Posterior vena cava (tissue), 2 donors: Measurements from ENCODE around the gene ACBD4. TPM values are rescaled to one million over a fixed set of nuclear protein-coding genes. Genes with fewer than 3 reads are reported as not detected.
A peak's percentile ranks its signal among the peaks of the same experiment; 100 is the strongest.

Experiments used
- DNase-seq: peaks from one replicate; pipeline ENCODE4 v3.0.0-alpha.2; 2020; ENCODE audit warnings: low spot score
- intact Hi-C, 2 donors: fragments of 100-400 bp; cut with DNase I; formaldehyde crosslinking; loops; one replicate each; pipeline versions ENCODE4 v1.14.1 to v1.14.2; 2022 to 2023
- long read RNA-seq, 2 donors: library from polyadenylated mRNA; unstranded; transcript quantifications; one replicate each; pipeline ENCODE4 v2.0.0, GENCODE V29; 2020 to 2021
- total RNA-seq, 2 donors: library from RNA; stranded (reverse); fragmentation: NEBNext Ultra II Directional; extraction: Animal tissue kit (Norgen Biotek cat#: 25700); gene quantifications; one replicate each; pipeline ENCODE4 v1.2.1, GENCODE V29; 2021
- donor health status: DM: yes; HTN: yes; CAD: no.
- donor health status: DM: yes; HTN: yes; CAD: no.

Gene ACBD4, protein sequence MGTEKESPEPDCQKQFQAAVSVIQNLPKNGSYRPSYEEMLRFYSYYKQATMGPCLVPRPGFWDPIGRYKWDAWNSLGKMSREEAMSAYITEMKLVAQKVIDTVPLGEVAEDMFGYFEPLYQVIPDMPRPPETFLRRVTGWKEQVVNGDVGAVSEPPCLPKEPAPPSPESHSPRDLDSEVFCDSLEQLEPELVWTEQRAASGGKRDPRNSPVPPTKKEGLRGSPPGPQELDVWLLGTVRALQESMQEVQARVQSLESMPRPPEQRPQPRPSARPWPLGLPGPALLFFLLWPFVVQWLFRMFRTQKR
- 10 to 100 TPM; 10.8 to 12.9 TPM for total RNA-seq
- long read RNA-seq, donor 1, partial matches to known transcripts: 0 of 3 reads
- long read RNA-seq, donor 1, other reads (novel, unspliced or antisense): 3 of 3 reads
- long read RNA-seq, donor 2, partial matches to known transcripts: 1 of 7 reads
- long read RNA-seq, donor 2, other reads (novel, unspliced or antisense): 4 of 7 reads

DNA sequence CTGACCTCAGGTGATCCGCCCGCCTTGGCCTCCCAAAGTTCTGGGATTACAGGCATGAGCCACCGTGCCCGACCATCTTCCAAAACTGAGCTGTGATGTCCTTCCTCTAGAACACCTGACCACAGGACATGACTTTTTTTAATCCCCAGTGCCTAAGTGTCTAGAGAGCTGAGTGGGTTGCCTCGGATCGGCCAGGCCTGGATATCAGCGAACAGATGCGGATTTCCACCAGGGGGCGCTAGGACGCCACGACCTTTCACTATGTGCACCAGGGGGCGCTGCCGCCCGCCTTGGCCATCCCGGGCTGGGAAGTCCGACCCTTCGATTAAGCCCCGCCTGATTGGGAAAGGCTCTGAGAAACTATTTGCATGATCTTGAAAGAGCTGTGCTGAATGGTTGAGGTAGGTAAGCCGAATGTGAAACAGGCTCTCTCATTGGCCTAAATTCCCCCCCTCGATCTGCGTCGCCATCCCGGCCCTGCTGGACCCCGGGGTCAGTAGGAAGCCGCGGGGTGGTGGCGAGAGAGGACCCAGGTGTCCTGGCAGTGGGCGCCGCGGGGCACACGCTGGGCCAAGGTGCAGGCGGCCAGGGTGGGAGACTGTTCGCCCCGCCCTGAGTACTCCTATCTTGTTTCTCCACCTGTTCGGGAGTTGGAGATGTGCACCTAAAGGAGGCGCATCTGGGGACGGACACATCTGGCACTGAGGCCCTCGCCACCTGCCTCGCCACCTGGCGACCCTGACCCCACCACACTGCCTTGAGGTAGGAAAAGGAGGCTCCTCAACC, at the start of gene ACBD4:
ACBD4 (plus strand) TSS at position 496 of the 786 bp plus-strand sequence. CDS start 458 bp downstream, outside the sequence.
- peak; percentile 99 for DNase-seq
- intact Hi-C loops: loop anchor here (2.0 to 10.0 kb wide), 4 partner anchors 61 to 249 kb away; partner anchors contain the start of gene GFAP (in 1 of the 2)

DNA sequence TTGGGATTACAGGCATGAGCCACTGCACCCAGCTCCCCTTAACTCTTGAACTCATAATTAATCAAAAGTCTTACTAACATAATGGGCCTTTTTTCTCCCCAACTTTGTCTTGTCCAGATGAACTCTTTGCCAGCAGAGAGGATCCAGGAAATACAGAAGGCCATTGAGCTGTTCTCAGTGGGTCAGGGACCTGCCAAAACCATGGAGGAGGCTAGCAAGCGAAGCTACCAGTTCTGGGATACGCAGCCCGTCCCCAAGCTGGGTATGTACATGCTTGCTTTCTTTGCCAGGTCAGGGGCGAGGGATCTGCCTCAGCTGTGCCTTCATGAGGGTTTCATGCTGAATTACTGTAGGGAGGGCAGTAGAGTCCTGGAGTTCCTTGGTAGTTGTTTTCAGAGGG, 49.1 kb upstream of the ACBD4 start:
- intact Hi-C loops: no loop called here
- no peak for DNase-seq

DNA sequence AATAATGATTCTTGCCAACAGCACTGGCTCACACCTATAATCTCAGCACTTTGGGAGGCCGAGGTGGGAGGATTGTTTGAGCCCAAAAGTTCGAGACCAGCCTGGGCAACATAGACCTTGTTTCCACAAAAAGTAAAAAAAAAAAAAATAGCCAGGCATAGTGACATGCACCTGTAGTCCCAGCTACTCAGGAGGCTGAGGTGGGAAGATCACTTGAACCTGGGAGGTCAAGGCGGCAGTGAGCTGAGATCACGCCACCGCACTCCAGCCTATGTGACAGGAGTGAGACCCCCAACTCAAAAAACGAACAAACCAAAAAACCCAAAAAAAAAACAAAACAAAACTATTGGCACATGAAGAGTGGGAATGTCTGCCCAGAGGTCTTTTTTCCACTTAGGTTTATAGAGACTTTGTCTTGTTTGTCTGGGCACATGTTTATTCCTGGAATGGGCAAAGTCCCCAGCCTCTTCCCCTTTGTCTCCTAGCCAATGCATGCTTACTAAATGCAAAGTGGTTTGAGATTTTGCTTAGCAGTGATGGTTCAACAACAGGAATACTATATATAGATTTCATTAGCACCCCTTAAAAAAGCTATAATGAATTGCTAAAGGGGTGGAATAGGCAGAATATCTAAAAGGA, 48.5 kb upstream of the ACBD4 start:
- intact Hi-C loops: no loop called here
- DNase-seq: peak; percentile 55

DNA sequence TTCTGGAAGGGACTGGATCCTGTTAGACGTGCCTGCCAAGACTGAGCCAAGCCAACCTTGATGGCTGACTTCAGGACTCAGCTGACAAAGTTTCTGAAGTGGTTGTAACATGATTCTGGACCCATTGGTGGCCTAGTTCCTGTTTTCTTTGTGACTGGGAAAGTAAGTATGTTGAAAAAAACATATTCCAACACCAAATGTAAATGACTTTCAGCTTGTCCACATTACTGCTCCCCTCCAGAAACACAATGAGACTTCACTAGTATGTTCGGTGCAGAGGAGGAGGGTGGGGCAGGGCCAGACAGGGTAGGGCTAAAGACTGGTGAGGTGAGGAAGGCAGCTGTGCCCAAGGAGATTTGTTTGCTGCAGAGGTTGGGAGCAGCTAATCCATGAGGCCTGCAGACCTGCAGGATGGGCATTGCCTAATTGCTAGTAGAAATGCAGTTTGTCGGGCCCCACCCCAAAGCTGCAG, 47.9 kb upstream of the ACBD4 start:
- intact Hi-C loops: no loop called here
- peak; percentile 34 for DNase-seq

DNA sequence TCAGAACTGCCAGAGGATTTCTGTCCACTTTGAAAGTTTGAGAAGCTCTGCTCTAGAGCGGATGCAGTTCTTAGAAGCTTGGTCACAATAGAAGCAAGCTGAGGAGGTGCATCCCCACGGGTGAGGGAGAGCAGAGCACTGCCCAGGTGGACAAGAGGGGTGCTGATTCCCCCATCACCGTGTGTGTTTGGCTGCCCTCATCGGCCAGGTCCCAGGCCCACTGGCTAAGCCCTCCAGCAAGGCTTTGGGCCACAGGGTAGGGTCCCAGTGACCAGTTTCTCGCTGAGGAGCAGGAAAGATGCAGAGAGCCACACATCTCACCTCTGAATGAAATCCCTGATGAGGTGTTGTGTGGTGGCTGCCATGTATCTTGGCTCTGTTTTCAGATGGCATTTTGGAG, 47.5 kb upstream of the ACBD4 start:
- peak; percentile 53 for DNase-seq
- intact Hi-C loops: no loop called here

DNA sequence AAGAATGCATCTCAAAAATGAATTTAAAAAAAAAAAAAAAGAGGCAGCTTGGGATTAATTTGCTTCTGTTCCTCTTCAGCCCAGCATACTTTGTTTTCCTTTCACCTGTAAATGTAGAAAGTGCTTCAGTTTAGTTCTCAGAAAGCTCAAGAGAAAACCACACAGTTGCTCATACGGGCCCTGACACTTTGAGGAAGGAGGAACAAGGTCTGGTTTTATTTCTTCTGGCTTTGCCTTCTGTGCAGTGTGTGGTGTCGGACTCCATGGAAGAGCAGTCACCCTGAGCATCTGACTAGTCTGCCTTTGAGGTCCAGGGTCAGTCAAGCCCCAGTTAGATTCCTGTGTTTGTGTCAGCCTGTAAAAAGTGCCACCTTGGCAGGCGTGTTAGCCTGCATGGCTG, 46.7 kb upstream of the ACBD4 start:
- intact Hi-C loops: no loop called here
- DNase-seq: no peak

DNA sequence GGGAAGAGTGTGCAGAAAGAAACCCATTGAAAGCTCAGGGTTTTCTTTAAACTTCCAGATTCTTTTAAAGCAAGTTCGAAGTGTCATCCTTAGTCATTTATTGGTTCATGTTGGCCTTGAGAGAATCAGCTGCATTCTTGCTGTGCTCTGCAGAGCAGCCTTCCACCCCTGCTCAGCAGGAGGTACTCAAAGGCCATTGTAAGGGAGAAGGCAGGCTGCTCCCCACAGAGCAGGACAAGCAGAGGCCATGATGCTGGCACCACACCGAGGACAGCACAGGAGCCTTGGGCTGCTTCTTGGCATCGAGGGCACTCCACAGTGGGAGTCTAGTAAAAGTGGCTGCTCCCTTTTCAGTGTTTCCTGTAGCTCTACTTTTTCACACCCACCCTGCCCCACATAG, 44.8 kb upstream of the ACBD4 start:
- intact Hi-C loops: no loop called here
- DNase-seq: no peak

DNA sequence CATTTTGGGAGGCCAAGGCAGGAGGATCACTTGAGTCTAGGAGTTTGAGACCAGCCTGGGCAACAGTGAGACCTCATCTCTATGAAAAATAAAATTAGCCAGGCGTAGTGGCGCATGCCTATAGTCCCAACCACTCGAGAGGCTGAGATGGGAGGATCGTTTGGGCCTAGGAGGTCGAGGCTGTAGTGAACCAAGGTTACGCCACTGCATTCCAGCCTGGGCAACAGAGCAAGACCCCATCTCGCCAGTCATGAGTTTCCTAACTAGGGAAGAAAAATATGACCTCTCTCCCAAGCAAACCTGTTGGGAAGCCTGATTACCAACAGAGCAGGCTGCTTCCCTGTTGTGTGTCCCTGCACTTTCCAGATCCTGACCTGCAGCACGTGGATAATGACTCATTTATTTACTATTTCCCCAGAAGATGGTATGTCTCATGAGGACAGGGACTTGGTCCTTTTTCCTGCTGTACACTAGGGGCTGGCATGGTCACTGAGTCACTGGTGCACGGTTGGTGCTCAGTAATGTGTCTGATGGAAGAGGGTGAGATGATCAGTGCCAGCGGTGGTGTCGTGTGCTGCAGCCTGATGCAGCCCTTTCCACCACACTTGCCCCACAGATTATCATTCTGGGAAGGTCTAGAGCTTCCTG, 43.6 kb upstream of the ACBD4 start:
- peak; percentile 24 for DNase-seq
- intact Hi-C loops: no loop called here

DNA sequence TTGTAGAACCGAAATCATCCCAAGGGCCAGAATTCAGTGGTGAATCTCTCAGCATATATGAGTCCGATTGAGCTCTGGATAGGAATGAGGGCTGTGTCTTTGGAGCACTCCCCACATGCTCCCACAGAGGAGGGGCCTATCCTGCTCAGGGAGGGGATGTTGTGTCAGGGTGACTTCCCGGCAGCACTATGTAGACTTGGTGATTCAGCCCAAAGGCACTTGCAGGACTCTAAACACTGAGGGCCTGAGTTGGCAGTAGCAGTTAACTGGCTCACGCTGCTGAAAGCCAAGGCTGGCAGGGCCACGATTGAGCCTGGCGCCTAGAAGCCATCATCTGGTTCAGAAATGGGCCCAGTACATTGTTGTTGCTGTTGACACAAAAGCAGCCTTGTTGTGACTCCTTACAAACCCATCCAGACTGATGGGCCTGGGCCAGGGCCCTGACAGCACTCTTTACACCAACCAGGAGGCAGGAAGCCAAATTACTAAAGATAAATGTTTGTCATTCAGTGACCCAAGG, 42.5 kb upstream of the ACBD4 start:
- intact Hi-C loops: no loop called here
- DNase-seq: peak; percentile 95

DNA sequence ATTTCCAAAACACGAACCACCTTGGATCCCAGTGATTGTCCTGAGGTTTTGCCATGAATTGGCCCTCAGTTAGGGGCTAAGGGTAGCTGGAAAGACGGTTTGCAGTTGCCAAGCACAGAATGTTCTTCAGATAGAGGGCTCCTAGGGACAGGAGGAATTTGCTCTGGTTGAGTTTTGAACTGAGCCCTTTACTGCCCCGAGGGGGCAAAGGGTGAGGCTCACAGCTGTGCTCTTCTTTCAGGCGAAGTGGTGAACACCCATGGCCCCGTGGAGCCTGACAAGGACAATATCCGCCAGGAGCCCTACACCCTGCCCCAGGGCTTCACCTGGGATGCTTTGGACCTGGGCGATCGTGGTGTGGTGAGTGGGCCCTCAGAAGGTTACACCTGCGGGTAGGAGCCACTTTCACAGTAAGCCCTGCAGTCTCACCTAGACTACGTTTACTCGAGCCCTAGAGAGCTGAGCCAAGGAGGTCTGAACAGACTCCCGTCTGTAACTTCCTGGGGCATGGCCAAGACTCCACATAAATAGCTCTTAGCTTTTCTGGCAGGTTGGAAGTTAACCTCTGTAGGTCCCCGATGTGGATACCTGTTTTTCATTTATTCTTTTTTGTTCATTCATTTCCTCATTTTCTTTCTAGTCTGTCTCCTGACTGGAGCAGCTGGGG, 41.9 kb upstream of the ACBD4 start:
- no peak for DNase-seq
- intact Hi-C loops: no loop called here

DNA sequence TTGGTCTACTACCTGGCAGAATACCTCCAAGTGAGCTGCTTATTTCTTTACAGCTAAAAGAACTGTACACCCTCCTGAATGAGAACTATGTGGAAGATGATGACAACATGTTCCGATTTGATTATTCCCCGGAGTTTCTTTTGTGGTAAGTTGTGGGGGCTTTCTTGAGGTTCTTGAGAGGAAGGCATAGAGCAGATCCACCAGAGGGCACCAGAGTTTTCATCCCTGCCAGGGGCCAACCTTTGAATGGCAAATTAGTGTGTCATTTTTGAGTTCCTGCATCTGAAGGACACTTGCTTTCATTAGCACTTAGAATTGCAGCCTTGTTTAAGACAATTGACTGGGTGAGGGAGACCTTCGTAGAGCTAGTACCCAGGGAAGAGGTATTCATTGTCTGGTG, 39.3 kb upstream of the ACBD4 start:
- intact Hi-C loops: no loop called here
- no peak for DNase-seq

DNA sequence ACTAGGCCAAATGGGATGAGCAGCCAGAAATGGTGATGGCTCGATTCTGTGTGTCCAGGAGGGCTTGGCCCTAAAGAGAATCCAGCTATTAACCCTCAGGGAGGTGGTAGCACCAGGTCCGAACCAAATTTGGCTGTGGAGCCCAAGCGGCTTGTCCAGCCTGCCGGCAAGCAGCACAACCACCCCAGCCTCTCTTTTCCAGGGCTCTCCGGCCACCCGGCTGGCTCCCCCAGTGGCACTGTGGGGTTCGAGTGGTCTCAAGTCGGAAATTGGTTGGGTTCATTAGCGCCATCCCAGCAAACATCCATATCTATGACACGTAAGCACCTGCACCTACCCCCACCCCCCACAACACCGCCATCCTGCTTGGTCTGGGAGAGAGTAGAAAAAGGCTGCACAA, 38.6 kb upstream of the ACBD4 start:
- DNase-seq: no peak
- intact Hi-C loops: no loop called here

DNA sequence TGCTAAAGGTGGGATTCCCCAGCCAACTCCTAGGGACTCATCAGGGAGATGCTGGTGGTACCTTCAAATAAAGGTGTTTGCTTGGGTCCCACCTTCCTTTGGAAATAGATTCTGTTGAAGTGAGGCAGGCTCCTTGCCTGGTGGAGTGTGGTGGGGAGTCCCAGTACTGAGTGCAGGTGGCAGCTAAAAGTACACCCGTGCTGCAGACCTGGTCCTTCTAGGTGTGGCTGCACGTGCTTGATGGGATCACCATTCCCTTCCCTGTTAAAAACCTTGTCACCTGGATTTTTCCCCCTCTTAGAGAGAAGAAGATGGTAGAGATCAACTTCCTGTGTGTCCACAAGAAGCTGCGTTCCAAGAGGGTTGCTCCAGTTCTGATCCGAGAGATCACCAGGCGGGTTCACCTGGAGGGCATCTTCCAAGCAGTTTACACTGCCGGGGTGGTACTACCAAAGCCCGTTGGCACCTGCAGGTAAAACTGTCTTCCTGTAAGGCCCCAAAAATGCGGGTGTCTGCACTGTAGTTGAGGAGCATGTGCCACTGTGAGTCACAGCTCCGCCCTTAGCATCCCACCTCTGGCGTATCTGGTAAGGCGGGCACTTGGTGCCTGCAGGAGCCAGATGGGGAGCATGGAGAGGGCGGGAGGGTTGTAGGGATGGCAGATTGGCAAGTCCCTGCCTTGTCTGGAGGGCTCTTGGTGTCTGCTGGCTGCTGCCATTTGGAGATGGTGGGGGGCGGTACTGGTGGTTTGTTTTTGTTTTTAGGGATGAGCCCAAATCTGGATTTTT, 37.2 kb upstream of the ACBD4 start:
- intact Hi-C loops: no loop called here

DNA sequence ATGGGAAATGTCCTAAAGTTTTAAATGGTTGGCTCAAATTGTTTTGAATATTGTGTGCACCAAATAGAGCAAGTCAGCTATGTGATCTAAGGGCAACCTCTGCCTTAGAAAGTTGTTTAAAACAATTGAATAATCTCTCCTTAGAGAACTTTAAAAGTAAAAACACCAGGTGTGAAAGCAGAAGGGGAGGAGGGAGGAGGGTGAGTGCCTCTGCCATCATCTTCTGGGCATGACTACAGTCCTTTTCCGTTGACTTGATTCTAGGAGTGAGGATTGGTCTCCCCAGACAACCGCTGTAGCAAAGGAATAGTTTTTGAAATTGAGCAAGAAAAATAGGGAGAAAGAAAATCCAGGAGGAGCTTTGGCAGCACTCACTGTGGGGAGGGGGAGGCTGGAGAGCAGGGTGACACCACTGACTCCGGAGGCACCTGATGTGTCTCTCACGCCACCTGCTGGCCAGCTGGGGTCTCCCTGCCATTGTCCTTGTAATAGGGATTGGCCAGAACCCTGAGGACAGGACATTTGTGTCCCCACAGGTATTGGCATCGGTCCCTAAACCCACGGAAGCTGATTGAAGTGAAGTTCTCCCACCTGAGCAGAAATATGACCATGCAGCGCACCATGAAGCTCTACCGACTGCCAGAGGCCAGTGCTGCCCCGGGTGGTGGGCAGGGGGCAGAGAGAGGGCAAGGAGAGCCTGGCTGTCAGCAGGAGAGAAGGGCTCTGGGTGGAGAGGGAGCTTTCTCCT, 36.4 kb upstream of the ACBD4 start:
- intact Hi-C loops: no loop called here
- peak; percentile 96 for DNase-seq

More for the DNA sequence above, 37.2 kb upstream of the ACBD4 start:
- DNase-seq: no peak

DNA sequence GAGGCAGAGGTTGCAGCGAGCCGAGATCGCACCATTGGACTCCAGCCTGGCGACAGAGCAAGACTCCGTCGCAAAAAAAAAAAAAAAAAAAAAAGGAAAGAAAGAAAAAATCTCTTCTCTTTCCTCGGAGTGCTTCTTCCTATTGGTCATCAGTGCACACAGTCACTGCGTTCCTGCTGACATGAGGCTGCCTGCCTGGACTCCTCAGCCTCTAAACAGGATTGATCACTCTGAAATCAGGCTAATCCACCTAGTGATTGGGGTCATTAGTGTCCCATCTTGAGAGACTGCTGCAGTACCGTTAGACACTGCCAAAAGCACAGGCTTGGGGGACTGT, 34.0 kb upstream of the ACBD4 start:
- intact Hi-C loops: loop anchor here in 1 of 2 donors (10.0 kb wide), 1 partner anchor 187 kb away; the partner anchor contains the start of gene GFAP
- no peak for DNase-seq

DNA sequence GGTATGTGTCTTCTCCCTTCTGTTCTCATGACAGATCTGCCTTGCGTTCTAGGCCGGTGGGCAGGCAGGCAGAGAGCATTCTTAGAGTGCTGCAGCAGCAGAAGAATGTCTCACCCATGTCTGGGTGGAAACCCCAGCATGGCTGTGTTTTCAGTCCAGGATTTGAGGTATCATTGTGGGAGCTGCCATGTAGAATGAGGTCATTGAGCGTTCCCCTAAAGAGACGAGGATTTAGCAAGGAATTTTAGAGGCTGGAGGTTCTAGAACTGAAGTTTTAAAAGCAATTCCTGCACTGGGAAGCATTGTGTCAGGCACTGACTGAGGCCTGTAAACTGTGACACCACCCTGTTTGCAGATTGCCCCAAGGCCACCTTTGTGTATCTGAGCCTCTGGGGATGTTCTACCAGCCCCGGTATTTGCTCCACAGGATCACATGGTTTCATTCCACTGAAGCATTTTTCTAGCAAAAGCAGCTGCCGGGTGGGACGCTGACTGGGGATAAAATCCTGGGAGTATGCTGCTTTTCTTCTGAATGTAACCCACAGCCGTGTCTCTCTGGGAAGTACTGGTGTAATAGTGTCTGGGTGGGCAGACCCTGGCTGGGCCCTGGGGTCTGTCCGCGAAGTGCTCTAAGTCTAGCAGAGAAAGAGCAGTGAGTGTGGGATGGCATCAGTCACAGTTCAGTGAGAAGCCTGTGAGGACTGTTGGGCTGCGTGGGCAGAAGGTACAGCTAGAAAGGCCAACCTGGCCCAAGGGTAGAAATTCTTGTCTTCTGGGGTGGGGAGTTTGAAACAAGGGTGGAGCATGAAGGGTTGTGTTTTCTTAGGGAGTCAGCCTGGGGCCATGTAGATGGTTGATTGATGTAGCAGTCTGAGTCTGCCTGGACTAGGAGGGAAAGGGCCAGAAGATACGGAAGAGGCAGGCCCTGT, 33.3 kb upstream of the ACBD4 start:
- DNase-seq: no peak
- intact Hi-C loops: loop anchor here in 1 of 2 donors (10.0 kb wide), 1 partner anchor 187 kb away; the partner anchor contains the start of gene GFAP
